Astrocyte (in vitro differentiated cells and primary cell): ENCODE data around the gene RSPH6A.

ENCODE experiments used
- EZH2 ChIP-seq: IDR thresholded peaks from 2 replicates; pipeline ENCODE4 v1.6.1; 2012; ENCODE audit warnings: mild to moderate bottlenecking, low read length, inconsistent platforms; ENCODE audit not compliant: insufficient read depth
- TF ChIP-seq, protein P1 (sequence below): IDR thresholded peaks from 2 replicates; pipeline ENCODE4 v1.5.1; 2011; ENCODE audit warnings: low read depth, mild to moderate bottlenecking, inconsistent platforms, low read length, moderate library complexity; ENCODE audit not compliant: insufficient read depth

DNA sequence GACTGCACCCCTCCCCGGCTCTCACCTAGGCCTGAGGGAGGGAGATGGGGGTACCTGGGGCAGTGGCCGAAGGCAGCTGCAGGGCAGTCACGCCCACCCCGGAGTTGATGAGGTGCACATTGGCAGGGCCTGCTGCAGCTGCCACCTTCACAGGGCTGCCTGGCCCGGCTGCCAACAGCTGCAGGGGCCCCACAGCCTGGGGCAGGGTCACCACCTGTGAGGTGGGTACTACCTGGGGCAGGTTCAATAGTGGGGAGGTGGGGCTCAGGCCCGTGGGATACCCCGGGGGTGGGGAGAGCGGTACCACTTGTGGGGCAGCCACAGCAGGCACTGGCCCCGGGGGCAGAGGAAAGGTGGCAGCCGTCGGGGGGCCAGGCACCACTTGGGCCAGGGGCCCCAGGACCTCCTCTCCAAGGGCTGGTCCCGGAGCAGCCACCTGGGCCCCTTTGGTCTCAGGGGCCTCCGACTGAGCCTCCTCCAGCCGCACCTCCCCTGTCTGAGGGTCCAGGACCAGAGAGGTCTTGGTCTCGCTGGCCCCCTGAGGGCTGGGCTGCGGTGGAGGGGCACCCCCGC, 48.7 kb downstream of the RSPH6A start:
- TF ChIP-seq, protein P1, sequence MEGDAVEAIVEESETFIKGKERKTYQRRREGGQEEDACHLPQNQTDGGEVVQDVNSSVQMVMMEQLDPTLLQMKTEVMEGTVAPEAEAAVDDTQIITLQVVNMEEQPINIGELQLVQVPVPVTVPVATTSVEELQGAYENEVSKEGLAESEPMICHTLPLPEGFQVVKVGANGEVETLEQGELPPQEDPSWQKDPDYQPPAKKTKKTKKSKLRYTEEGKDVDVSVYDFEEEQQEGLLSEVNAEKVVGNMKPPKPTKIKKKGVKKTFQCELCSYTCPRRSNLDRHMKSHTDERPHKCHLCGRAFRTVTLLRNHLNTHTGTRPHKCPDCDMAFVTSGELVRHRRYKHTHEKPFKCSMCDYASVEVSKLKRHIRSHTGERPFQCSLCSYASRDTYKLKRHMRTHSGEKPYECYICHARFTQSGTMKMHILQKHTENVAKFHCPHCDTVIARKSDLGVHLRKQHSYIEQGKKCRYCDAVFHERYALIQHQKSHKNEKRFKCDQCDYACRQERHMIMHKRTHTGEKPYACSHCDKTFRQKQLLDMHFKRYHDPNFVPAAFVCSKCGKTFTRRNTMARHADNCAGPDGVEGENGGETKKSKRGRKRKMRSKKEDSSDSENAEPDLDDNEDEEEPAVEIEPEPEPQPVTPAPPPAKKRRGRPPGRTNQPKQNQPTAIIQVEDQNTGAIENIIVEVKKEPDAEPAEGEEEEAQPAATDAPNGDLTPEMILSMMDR = no peak
- no peak for TF ChIP-seq EZH2
